Measurements from ENCODE around the gene ABCG4.

Gene ABCG4

GRCh38 chr11:119210050-119210449 is 61.2 kb downstream of the ABCG4 start:
- no peak for ATAC-seq
- Mint-ChIP-seq H3K36me3 (ENCODE audit: low read depth) (peaks cover 8% of the 10 kb centered on the region), H3K27me3 (no peaks in the 10 kb centered on the region), H3K9me3 (no peaks in the 10 kb centered on the region), H3K4me1 (peaks cover 42% of the 10 kb centered on the region), H3K27ac (no peak overlapping the region), H3K4me3 (no peak overlapping the region)
- DNase-seq, result no peak

Measured in activated naive CD8-positive, alpha-beta T cell treated with anti-CD3 and anti-CD28 coated beads, Interleukin-2, amount 50 U/mL, for 24 hours (primary cell).